ENCODE measurements around the gene SYDE2.
"Not testable (repeated sequence)": the region's sequence is repeated elsewhere in the genome, so short reads cannot be mapped to it uniquely, and the experiment has no call there.

The SYDE2 gene

DNA sequence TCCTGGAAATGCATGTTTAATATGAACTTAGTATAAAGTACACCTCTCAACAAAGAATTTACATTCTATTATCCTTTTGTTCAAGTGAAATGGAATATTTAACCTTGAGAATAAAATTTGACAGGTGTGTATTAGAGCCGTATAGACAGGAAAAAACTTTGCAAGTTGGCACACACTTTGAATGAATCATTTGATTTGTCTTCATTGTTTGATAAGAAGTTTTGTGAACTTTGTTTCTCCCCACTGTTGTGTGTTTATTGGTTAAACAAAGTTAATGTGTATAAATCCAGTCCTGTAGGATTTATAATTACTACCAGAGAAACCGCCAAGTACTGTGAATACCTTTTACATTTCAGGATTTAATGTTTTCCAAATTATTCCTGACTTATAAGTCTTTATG lies 2.0 kb downstream of the SYDE2 start:
- H3K27me3 ChIP-seq (ENCODE audit: insufficient read depth, poor library complexity, severe bottlenecking) = peaks cover 37% of the 10 kb centered on the region
- no peak overlapping the region for H3K4me3 ChIP-seq (replicated peaks; ENCODE audit: insufficient read depth, low read length)
- H3K27ac ChIP-seq (replicated peaks) = no peak overlapping the region
- TF ChIP-seq, protein P1, sequence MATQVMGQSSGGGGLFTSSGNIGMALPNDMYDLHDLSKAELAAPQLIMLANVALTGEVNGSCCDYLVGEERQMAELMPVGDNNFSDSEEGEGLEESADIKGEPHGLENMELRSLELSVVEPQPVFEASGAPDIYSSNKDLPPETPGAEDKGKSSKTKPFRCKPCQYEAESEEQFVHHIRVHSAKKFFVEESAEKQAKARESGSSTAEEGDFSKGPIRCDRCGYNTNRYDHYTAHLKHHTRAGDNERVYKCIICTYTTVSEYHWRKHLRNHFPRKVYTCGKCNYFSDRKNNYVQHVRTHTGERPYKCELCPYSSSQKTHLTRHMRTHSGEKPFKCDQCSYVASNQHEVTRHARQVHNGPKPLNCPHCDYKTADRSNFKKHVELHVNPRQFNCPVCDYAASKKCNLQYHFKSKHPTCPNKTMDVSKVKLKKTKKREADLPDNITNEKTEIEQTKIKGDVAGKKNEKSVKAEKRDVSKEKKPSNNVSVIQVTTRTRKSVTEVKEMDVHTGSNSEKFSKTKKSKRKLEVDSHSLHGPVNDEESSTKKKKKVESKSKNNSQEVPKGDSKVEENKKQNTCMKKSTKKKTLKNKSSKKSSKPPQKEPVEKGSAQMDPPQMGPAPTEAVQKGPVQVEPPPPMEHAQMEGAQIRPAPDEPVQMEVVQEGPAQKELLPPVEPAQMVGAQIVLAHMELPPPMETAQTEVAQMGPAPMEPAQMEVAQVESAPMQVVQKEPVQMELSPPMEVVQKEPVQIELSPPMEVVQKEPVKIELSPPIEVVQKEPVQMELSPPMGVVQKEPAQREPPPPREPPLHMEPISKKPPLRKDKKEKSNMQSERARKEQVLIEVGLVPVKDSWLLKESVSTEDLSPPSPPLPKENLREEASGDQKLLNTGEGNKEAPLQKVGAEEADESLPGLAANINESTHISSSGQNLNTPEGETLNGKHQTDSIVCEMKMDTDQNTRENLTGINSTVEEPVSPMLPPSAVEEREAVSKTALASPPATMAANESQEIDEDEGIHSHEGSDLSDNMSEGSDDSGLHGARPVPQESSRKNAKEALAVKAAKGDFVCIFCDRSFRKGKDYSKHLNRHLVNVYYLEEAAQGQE (IDR thresholded peaks at IDR 0.05; ENCODE audit: insufficient replicate concordance, low read depth) = no peak
- DNase-seq (ENCODE audit: low read depth in 1 of 2, low spot score in 1 of 2) = no peak

DNA sequence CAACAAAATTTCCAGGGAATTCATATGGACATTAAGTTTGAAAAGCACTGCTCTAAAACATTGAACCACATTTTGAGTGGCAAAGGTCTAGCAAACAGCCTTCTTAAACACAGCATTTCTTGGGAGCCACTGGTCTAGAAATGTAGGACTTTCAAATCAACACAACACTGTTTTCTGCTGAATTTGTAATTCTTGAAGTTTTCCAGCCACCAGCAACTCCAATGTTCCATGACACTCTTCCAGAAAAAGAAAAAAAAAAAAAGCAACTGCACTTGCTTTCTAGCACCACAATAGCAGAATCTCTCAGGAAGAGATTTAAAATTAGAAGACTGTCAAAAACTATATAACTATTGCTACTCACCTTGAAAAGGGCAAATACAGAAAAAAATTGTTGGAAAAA lies 4.5 kb downstream of the SYDE2 start:
- TF ChIP-seq, protein P2, sequence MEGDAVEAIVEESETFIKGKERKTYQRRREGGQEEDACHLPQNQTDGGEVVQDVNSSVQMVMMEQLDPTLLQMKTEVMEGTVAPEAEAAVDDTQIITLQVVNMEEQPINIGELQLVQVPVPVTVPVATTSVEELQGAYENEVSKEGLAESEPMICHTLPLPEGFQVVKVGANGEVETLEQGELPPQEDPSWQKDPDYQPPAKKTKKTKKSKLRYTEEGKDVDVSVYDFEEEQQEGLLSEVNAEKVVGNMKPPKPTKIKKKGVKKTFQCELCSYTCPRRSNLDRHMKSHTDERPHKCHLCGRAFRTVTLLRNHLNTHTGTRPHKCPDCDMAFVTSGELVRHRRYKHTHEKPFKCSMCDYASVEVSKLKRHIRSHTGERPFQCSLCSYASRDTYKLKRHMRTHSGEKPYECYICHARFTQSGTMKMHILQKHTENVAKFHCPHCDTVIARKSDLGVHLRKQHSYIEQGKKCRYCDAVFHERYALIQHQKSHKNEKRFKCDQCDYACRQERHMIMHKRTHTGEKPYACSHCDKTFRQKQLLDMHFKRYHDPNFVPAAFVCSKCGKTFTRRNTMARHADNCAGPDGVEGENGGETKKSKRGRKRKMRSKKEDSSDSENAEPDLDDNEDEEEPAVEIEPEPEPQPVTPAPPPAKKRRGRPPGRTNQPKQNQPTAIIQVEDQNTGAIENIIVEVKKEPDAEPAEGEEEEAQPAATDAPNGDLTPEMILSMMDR (IDR thresholded peaks at IDR 0.05; ENCODE audit: insufficient read depth, low read length) = no peak
- no peak for TF ChIP-seq GABPA (IDR thresholded peaks at IDR 0.05; ENCODE audit: low read depth)
- TF ChIP-seq, protein P1 (IDR thresholded peaks at IDR 0.05; ENCODE audit: insufficient replicate concordance, low read depth) = no peak
- TF ChIP-seq POLR2AphosphoS5 (IDR thresholded peaks at IDR 0.05; ENCODE audit: low read depth) = no peak
- no peak for TF ChIP-seq SPI1 (IDR thresholded peaks at IDR 0.05; ENCODE audit: borderline replicate concordance, low read depth)
- Histone ChIP-seq H3K4me3 (replicated peaks; ENCODE audit: insufficient read depth, low read length) (no peak overlapping the region), H3K27ac (replicated peaks) (no peak overlapping the region), H3K27me3 (ENCODE audit: insufficient read depth, poor library complexity, severe bottlenecking) (peaks cover 25% of the 10 kb centered on the region)
- no peak for DNase-seq (ENCODE audit: low read depth in 1 of 2, low spot score in 1 of 2)

DNA sequence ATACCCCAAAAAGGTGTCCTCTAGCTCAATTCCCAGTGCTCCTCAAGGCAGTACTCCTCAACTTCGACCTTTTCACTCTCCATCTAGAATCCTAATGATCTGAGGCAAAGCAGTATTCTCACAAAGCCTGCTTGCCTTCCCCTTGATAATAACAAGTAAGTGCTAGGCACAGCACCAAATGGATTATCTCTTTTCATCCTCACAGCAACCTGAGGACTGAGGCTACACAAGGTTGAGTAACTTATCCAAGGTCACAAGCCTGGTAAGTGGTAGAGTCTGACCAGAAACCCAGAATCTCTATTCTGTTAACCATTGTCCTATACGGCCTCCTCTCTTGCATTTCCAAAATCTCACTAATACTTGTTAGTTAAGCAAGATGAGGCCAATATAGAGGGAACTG lies 5.1 kb downstream of the SYDE2 start:
- Histone ChIP-seq H3K27ac (replicated peaks) (no peak overlapping the region), H3K27me3 (ENCODE audit: insufficient read depth, poor library complexity, severe bottlenecking) (peaks cover 25% of the 10 kb centered on the region), H3K4me3 (replicated peaks; ENCODE audit: insufficient read depth, low read length) (no peak overlapping the region)
- TF ChIP-seq SPI1 (IDR thresholded peaks at IDR 0.05; ENCODE audit: borderline replicate concordance, low read depth) (no peak), GABPA (IDR thresholded peaks at IDR 0.05; ENCODE audit: low read depth) (no peak)
- TF ChIP-seq, protein P2 (IDR thresholded peaks at IDR 0.05; ENCODE audit: insufficient read depth, low read length) = no peak
- no peak for DNase-seq (ENCODE audit: low read depth in 1 of 2, low spot score in 1 of 2)

DNA sequence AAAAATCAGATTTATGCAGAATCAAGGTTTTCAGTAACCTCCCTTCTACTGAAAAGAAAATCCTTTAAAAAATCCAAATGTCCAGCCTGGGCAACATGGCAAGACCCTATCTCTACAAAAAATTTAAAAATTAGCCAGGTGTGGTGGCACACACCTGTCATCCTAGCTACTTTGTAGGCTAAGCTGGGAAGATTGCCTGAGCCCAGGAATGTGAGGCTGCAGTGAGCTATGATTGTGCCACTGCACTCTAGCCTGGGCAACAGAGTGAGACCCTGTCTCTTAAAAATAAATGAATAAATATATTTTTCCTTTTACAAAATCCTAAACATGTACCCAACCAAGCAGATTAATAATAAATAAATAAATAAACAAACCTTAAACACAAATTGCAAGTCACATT lies 8.7 kb downstream of the SYDE2 start:
- DNase-seq (ENCODE audit: low read depth in 1 of 2, low spot score in 1 of 2); H3K27me3 ChIP-seq (ENCODE audit: insufficient read depth, poor library complexity, severe bottlenecking); H3K4me3 ChIP-seq (replicated peaks; ENCODE audit: insufficient read depth, low read length); H3K27ac ChIP-seq (replicated peaks): not testable (repeated sequence)

DNA sequence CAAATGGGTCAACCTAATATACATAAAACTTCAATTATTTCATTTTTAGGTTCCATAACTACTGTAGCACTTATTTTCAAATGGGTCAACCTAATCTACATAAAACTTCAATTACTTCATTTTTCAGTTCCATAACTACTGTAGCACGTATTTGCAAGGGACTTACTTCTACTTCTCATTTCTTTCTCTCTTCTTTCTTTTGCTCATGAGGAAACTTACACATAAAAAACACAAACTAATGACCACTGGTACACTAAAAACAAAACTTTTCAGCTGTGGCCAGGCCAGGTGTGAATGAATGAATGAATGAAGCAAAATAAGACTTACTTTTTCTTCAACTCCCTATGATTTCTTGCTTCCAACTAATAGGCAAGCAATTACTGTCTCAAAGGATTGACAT lies 11.7 kb downstream of the SYDE2 start:
- no peak for TF ChIP-seq POLR2AphosphoS5 (IDR thresholded peaks at IDR 0.05; ENCODE audit: low read depth)
- TF ChIP-seq GABPA (IDR thresholded peaks at IDR 0.05; ENCODE audit: low read depth) = no peak
- TF ChIP-seq, protein P1 (IDR thresholded peaks at IDR 0.05; ENCODE audit: insufficient replicate concordance, low read depth) = no peak
- no peak for TF ChIP-seq SPI1 (IDR thresholded peaks at IDR 0.05; ENCODE audit: borderline replicate concordance, low read depth)
- TF ChIP-seq, protein P2 (IDR thresholded peaks at IDR 0.05; ENCODE audit: insufficient read depth, low read length) = no peak
- Histone ChIP-seq H3K4me3 (replicated peaks; ENCODE audit: insufficient read depth, low read length) (no peak overlapping the region), H3K27ac (replicated peaks) (no peak overlapping the region), H3K27me3 (ENCODE audit: insufficient read depth, poor library complexity, severe bottlenecking) (no peaks in the 10 kb centered on the region)
- DNase-seq (ENCODE audit: low read depth in 1 of 2, low spot score in 1 of 2) = no peak

Measured in HL-60 (cell line).